Prostate gland (tissue), 2 donors: ENCODE measurements around the gene UBASH3B. TPM values are rescaled to one million over a fixed set of nuclear protein-coding genes. Genes with fewer than 3 reads are reported as not detected.

Experiments
- DNase-seq: peaks from one replicate; pipeline ENCODE4 v3.0.0-alpha.2; 2019; ENCODE audit warnings: low spot score
- H3K27ac ChIP-seq, 2 donors: fragments of 200-600 bp; sonication (generic); 2 replicates each; pipeline ENCODE4 v1.5.1; 2017 to 2019
- H3K27me3 ChIP-seq: fragments of 200-600 bp; sonication (generic); replicated peaks from 2 replicates; pipeline ENCODE4 v1.5.1; 2019; ENCODE audit not compliant: insufficient read depth
- H3K36me3 ChIP-seq, 2 donors: fragments of 200-600 bp; sonication (generic); 1 replicate in 1 of 2; 2 replicates in 1 of 2; pipeline versions ENCODE4 v1.5.1 to v1.8.1; 2017 to 2019
- H3K4me1 ChIP-seq: fragments of 200-600 bp; sonication (generic); replicated peaks from 2 replicates; pipeline ENCODE4 v1.5.1; 2019
- H3K4me3 ChIP-seq, 2 donors: fragments of 200-600 bp; sonication (generic); 2 replicates each; pipeline ENCODE4 v1.5.1; 2017 to 2019
- H3K9me3 ChIP-seq: fragments of 200-600 bp; sonication (generic); 2 replicates; pipeline ENCODE4 v1.5.1; 2017
- POLR2A ChIP-seq: fragments of 450-650 bp; IDR thresholded peaks from one replicate; pipeline ENCODE4 v1.6.1; 2016; ENCODE audit warnings: antibody characterized with exemption, mild to moderate bottlenecking
- POLR2AphosphoS5 ChIP-seq: sonication (generic); formaldehyde crosslinking; IDR thresholded peaks from one replicate; pipeline ENCODE4 v1.6.1; 2017; ENCODE audit warnings: antibody characterized with exemption
- WGBS: methylation state at CpG from one replicate; pipeline ENCODE4 v1.1.5; 2018; 5-methylcytosine and 5-hydroxymethylcytosine counted together
- intact Hi-C: fragments of 100-400 bp; cut with DNase I; formaldehyde crosslinking; loops from one replicate; pipeline ENCODE4 v1.14.2; 2022
- total RNA-seq, 2 donors: library from RNA; depleted of rRNA; stranded (reverse); fragments of >200 nt; gene quantifications; one replicate each; pipeline ENCODE4 v1.1.0, GENCODE V29; 2016
- TF ChIP-seq, protein P1 (sequence below), 4 experiments: fragments of 200-600 bp in 2 of 4; fragments of 450-650 bp in 2 of 4; sonication (generic) in 2 of 4; IDR thresholded peaks; 1 replicate in 3 of 4; 2 replicates in 1 of 4; pipeline ENCODE4 v1.5.1; 2016 to 2019; ENCODE audit warnings: antibody characterized with exemption in 4 of 4, mild to moderate bottlenecking in 2 of 4, moderate library complexity in 2 of 4

UBASH3B gene
- total RNA-seq, 2 donors from 2014 or later = 1.9 to 9.9 TPM

GRCh38 chr11:122703541-122704272 lies 48.2 kb downstream of the UBASH3B start:
- Histone ChIP-seq H3K27me3 (no peaks in the 10 kb centered on the region), H3K36me3 (no peaks in the 10 kb centered on the region), H3K4me1 (no peaks in the 10 kb centered on the region), H3K9me3 (no peaks in the 10 kb centered on the region), H3K4me3 (no peak overlapping the region), H3K27ac (no peak overlapping the region)
- intact Hi-C loops = no loop called here
- TF ChIP-seq POLR2AphosphoS5 (no peak), POLR2A (no peak)
- TF ChIP-seq, protein P1, sequence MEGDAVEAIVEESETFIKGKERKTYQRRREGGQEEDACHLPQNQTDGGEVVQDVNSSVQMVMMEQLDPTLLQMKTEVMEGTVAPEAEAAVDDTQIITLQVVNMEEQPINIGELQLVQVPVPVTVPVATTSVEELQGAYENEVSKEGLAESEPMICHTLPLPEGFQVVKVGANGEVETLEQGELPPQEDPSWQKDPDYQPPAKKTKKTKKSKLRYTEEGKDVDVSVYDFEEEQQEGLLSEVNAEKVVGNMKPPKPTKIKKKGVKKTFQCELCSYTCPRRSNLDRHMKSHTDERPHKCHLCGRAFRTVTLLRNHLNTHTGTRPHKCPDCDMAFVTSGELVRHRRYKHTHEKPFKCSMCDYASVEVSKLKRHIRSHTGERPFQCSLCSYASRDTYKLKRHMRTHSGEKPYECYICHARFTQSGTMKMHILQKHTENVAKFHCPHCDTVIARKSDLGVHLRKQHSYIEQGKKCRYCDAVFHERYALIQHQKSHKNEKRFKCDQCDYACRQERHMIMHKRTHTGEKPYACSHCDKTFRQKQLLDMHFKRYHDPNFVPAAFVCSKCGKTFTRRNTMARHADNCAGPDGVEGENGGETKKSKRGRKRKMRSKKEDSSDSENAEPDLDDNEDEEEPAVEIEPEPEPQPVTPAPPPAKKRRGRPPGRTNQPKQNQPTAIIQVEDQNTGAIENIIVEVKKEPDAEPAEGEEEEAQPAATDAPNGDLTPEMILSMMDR (IDR thresholded peaks at IDR 0.05) = no peak
- no peak for DNase-seq
- WGBS = 89% methylated on average over 8 of the region's 8 CpGs

DNA sequence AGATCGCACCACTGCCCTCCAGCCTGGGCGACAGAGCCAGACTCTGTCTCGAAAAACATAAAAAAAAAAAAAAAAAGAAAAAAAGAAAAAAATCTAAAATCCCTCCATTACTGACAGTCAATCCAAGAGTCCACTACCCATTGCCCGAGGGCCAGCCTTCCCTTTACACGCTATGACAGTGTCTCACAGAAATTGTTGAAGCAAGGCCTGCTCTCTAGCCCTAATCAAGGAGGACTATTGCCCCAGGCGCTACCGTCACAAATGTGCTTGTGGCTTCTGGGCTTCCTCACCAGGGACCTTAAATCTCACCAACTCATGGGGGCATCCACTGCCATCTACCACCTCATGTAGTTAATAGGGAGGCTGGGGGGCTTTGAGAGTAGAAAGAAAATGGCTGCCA lies 49.9 kb downstream of the UBASH3B start:
- WGBS = 95% methylated on average over 7 of the region's 7 CpGs
- Histone ChIP-seq H3K9me3 (no peaks in the 10 kb centered on the region), H3K27ac (no peak overlapping the region), H3K4me1 (no peaks in the 10 kb centered on the region), H3K36me3 (no peaks in the 10 kb centered on the region), H3K27me3 (no peaks in the 10 kb centered on the region), H3K4me3 (no peak overlapping the region)
- no peak for DNase-seq
- intact Hi-C loops = no loop called here
- TF ChIP-seq, protein P1 (IDR thresholded peaks at IDR 0.05) = no peak
- TF ChIP-seq POLR2A = no peak
- no peak for TF ChIP-seq POLR2AphosphoS5

- Histone ChIP-seq H3K36me3 (no peaks in the 10 kb centered on the region), H3K9me3 (no peaks in the 10 kb centered on the region), H3K4me3 (no peak overlapping the region), H3K4me1 (no peaks in the 10 kb centered on the region), H3K27ac (no peak overlapping the region), H3K27me3 (no peaks in the 10 kb centered on the region)
- no peak for DNase-seq
- 84% methylated on average over 3 of the region's 3 CpGs for WGBS
- TF ChIP-seq POLR2AphosphoS5 (no peak), POLR2A (no peak)
- TF ChIP-seq, protein P1 (IDR thresholded peaks at IDR 0.05) = no peak
- intact Hi-C loops = no loop called here
These were observed 51.0 kb downstream of the UBASH3B start for GRCh38 chr11:122706291-122707088.

DNA sequence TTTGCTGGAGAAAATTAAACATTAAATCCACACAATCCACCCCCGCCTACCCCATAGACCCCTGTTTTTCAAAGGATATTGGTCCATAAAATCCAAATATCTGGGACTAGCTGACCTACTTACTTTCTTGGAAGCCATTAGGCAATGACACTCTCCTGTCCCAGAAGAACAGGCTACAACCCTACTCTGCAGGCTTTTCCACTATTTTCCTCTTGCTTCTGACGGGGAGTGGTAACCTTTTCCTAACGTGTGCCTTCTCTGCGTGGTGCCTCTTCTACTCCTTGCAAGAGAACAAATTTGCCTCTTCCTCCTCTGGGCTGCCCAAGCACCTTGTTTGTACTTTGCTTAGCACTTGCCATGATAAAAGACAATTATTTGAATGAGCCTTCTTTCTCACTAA lies 51.6 kb downstream of the UBASH3B start:
- no peak for TF ChIP-seq POLR2AphosphoS5
- TF ChIP-seq, protein P1 (IDR thresholded peaks at IDR 0.05) = no peak
- TF ChIP-seq POLR2A = no peak
- no peaks in the 10 kb centered on the region for H3K27me3 ChIP-seq
- H3K9me3 ChIP-seq = no peaks in the 10 kb centered on the region
- H3K4me1 ChIP-seq = no peaks in the 10 kb centered on the region
- no peak for DNase-seq
- WGBS = 84% methylated on average over 4 of the region's 4 CpGs
- intact Hi-C loops = no loop called here
- no peak overlapping the region for H3K27ac ChIP-seq
- H3K4me3 ChIP-seq = no peak overlapping the region
- H3K36me3 ChIP-seq = no peaks in the 10 kb centered on the region
